ENCODE results near the gene ZNF785.

GRCh38 chr16:30561089-30561816 lies 24.2 kb downstream of the ZNF785 start:
- TF ChIP-seq USF1 (CRISPR knock-in tag; IDR thresholded peaks at IDR 0.05) (no peak), NFYB (CRISPR knock-in tag; conservative IDR thresholded peaks at IDR 0.05; ENCODE audit: low read depth) (no peak), ELF4 (CRISPR knock-in tag; IDR thresholded peaks at IDR 0.05; ENCODE audit: low read depth) (no peak), MXD4 (CRISPR knock-in tag; IDR thresholded peaks at IDR 0.05; ENCODE audit: borderline replicate concordance) (no peak), AFF4 (CRISPR knock-in tag; IDR thresholded peaks at IDR 0.05; ENCODE audit: borderline replicate concordance) (no peak), FOXP4 (CRISPR knock-in tag; IDR thresholded peaks at IDR 0.05) (no peak; the same call in 1 of the 2 replicates)
